K562 (cell line): ENCODE data around the gene HMGB3. TPM values are rescaled to one million over a fixed set of nuclear protein-coding genes. Genes with fewer than 3 reads are reported as not detected.

Source experiments
- EZH2 ChIP-seq: IDR thresholded peaks from 2 replicates; pipeline ENCODE4 v1.6.1; 2012; ENCODE audit warnings: low read depth, mild to moderate bottlenecking, inconsistent platforms, low read length, borderline replicate concordance
- FOXM1 ChIP-seq, 2 experiments: fragments of 450-650 bp in 1 of 2; sonication (generic) in 1 of 2; formaldehyde crosslinking in 1 of 2; IDR thresholded peaks; 2 replicates each; pipeline versions ENCODE4 v1.6.1 to v1.9.0; 2017 to 2022; ENCODE audit warnings: low read depth in 2 of 2, mild to moderate bottlenecking in 2 of 2, missing genetic modification reagents in 1 of 2, moderate library complexity in 1 of 2
- HCFC1 ChIP-seq: IDR thresholded peaks from 2 replicates; pipeline ENCODE4 v1.6.1; 2012; ENCODE audit warnings: low read depth, low read length, improper control_type of control experiment
- KLF13 ChIP-seq: fragments of 450-650 bp; IDR thresholded peaks from 2 replicates; pipeline ENCODE4 v1.6.1; 2016; ENCODE audit warnings: missing genetic modification characterization, low read depth, mild to moderate bottlenecking, missing compliant biosample characterization, moderate library complexity, borderline replicate concordance
- MITF ChIP-seq: IDR thresholded peaks from 2 replicates; pipeline ENCODE4 v1.6.1; 2014; ENCODE audit warnings: antibody characterized with exemption
- PHF8 ChIP-seq: fragments of 200-600 bp; sonication (generic); IDR thresholded peaks from 2 replicates; pipeline ENCODE4 v1.6.1; 2012; ENCODE audit warnings: mixed run types, mild to moderate bottlenecking, inconsistent platforms, low read length, moderate library complexity, borderline replicate concordance
- PKNOX1 ChIP-seq: fragments of 450-650 bp; IDR thresholded peaks from 2 replicates; pipeline ENCODE4 v1.6.1; 2016
- TRIM24 ChIP-seq, 2 experiments: fragments of 450-650 bp; IDR thresholded peaks; 2 replicates each; pipeline ENCODE4 v1.6.1; 2016
- ZNF24 ChIP-seq: fragments of 450-650 bp; IDR thresholded peaks from 2 replicates; pipeline ENCODE4 v1.6.1; 2016
- ZNF347 ChIP-seq: fragments of 450-650 bp; formaldehyde crosslinking; IDR thresholded peaks from 2 replicates; pipeline ENCODE4 v1.4.0; 2020; ENCODE audit warnings: low read depth, mild to moderate bottlenecking, moderate library complexity
- polyA plus RNA-seq, 8 experiments: library from polyadenylated mRNA; depleted of rRNA in 4 of 8; stranded (reverse) in 5 of 8; unstranded in 3 of 8; fragments of >200 nt; fragmentation: Nextera tagmentation in 2 of 8; fragmentation: Illumina TruSeq in 1 of 8; extraction: Ambion mirVana in 2 of 8; extraction: Trizol in 1 of 8; gene quantifications; 2 replicates each; pipeline versions ENCODE4 v1.2.1 to v1.2.3, GENCODE V29; 2011 to 2014; ENCODE audit warnings: inconsistent platforms in 1 of 8, missing spikeins in 1 of 8
- total RNA-seq, 7 experiments: library from RNA; depleted of rRNA in 6 of 7; stranded (reverse); fragments of >200 nt in 6 of 7; fragmentation: Illumina TruSeq in 2 of 7; extraction: Trizol in 2 of 7; gene quantifications; 2 replicates each; pipeline versions ENCODE4 v1.2.1 to v1.2.3, GENCODE V29; 2011 to 2021; ENCODE audit warnings: low replicate concordance in 1 of 7
- TF ChIP-seq, protein P1 (sequence below): sonication (generic); formaldehyde crosslinking; IDR thresholded peaks from 2 replicates; pipeline ENCODE4 v1.8.1; 2023; ENCODE audit warnings: mild to moderate bottlenecking, missing genetic modification reagents
- TF ChIP-seq, protein P2 (sequence below): sonication (generic); formaldehyde crosslinking; IDR thresholded peaks from 2 replicates; pipeline ENCODE4 v1.8.0; 2022; ENCODE audit warnings: missing genetic modification reagents, mild to moderate bottlenecking, moderate library complexity, borderline replicate concordance
- TF ChIP-seq, protein P3 (sequence below): fragments of 250-450 bp; sonication (Bioruptor Pico); IDR thresholded peaks from 2 replicates; pipeline ENCODE4 v1.8.0; 2022; ENCODE audit warnings: inconsistent platforms
- TF ChIP-seq, protein P4 (sequence below), 2 experiments: IDR thresholded peaks in 1 of 2; conservative IDR thresholded peaks in 1 of 2; 2 replicates each; pipeline ENCODE4 v1.6.1; 2016; ENCODE audit warnings: low read depth in 2 of 2, mild to moderate bottlenecking in 1 of 2, missing compliant biosample characterization in 1 of 2, missing genetic modification characterization in 1 of 2, moderate library complexity in 1 of 2

The HMGB3 gene
- total and polyA plus RNA-seq, 9 of the 15 experiments (the other 6 are each of a cell fraction or from before 2014, with no cell fraction given): 36.7 to 168 (median 117) TPM

DNA sequence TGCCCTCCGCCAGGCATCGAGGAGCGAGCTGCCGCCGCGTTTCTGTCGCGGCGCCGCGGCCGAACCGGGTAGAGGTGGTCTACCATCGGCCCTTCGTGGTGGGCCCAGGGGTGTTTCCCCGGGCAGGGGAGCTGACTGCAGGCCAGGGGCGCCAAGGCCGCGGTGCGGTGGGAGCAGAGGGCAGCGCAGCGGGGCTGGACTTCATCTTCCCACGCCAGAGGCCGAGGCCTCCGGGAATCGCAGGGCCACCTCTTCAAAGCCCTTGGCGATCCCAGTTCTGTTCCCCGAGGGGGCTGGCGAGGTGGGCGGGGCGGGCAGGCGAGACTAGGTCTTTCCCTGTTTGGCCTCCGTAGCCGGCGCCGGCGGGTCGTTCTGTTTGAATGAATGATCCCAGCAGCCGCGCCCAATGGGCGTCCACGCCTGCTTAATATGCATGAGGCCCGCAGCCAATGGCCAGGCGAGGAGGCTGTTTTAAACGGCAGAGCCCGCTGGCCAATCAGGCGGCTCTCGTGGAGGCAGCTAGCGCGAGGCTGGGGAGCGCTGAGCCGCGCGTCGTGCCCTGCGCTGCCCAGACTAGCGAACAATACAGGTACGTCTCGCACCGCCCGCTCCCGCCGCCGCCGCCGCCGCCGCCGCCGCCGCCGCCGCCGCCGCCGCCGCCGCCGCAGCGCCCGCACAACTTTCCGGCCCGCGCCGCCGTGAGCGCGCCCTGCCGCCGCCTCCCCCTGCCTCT is at the start of gene HMGB3 (continued):
- TF ChIP-seq, protein P1, sequence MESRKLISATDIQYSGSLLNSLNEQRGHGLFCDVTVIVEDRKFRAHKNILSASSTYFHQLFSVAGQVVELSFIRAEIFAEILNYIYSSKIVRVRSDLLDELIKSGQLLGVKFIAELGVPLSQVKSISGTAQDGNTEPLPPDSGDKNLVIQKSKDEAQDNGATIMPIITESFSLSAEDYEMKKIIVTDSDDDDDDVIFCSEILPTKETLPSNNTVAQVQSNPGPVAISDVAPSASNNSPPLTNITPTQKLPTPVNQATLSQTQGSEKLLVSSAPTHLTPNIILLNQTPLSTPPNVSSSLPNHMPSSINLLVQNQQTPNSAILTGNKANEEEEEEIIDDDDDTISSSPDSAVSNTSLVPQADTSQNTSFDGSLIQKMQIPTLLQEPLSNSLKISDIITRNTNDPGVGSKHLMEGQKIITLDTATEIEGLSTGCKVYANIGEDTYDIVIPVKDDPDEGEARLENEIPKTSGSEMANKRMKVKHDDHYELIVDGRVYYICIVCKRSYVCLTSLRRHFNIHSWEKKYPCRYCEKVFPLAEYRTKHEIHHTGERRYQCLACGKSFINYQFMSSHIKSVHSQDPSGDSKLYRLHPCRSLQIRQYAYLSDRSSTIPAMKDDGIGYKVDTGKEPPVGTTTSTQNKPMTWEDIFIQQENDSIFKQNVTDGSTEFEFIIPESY (CRISPR knock-in tag): peak; percentile 100
- TF ChIP-seq FOXM1 (IDR thresholded peaks at IDR 0.05; ENCODE audit: low read depth) (peak; percentile 87), FOXM1 (CRISPR knock-in tag; IDR thresholded peaks at IDR 0.05; ENCODE audit: low read depth) (0 out of 2 replicates have a peak, but pooled peaks have one; percentile 70), KLF13 (tag) (0 out of 2 replicates have a peak, but pooled peaks have one; percentile 24), PHF8 (0 out of 2 replicates have a peak, but pooled peaks have one; percentile 3), ZNF24 (peak; percentile 55; the same call in 1 of the 2 replicates), PKNOX1 (0 out of 2 replicates have a peak, but pooled peaks have one; percentile 10), ZNF347 (CRISPR knock-in tag) (no peak), EZH2 (no peak), HCFC1 (no peak), TRIM24 (IDR thresholded peaks at IDR 0.05) (no peak), MITF (no peak)
- TF ChIP-seq, protein P2, sequence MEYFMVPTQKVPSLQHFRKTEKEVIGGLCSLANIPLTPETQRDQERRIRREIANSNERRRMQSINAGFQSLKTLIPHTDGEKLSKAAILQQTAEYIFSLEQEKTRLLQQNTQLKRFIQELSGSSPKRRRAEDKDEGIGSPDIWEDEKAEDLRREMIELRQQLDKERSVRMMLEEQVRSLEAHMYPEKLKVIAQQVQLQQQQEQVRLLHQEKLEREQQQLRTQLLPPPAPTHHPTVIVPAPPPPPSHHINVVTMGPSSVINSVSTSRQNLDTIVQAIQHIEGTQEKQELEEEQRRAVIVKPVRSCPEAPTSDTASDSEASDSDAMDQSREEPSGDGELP (CRISPR knock-in tag): peak; percentile 49; the same call in 1 of the 2 replicates
- TF ChIP-seq, protein P3, sequence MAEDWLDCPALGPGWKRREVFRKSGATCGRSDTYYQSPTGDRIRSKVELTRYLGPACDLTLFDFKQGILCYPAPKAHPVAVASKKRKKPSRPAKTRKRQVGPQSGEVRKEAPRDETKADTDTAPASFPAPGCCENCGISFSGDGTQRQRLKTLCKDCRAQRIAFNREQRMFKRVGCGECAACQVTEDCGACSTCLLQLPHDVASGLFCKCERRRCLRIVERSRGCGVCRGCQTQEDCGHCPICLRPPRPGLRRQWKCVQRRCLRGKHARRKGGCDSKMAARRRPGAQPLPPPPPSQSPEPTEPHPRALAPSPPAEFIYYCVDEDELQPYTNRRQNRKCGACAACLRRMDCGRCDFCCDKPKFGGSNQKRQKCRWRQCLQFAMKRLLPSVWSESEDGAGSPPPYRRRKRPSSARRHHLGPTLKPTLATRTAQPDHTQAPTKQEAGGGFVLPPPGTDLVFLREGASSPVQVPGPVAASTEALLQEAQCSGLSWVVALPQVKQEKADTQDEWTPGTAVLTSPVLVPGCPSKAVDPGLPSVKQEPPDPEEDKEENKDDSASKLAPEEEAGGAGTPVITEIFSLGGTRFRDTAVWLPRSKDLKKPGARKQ (CRISPR knock-in tag): 0 out of 2 replicates have a peak, but pooled peaks have one; percentile 76
- TF ChIP-seq, protein P4, sequence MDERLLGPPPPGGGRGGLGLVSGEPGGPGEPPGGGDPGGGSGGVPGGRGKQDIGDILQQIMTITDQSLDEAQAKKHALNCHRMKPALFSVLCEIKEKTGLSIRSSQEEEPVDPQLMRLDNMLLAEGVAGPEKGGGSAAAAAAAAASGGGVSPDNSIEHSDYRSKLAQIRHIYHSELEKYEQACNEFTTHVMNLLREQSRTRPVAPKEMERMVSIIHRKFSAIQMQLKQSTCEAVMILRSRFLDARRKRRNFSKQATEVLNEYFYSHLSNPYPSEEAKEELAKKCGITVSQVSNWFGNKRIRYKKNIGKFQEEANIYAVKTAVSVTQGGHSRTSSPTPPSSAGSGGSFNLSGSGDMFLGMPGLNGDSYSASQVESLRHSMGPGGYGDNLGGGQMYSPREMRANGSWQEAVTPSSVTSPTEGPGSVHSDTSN (CRISPR knock-in tag; IDR thresholded peaks at IDR 0.05; ENCODE audit: low read depth): no peak
- TF ChIP-seq, protein P4 (tag; conservative IDR thresholded peaks at IDR 0.05; ENCODE audit: low read depth): no peak
